Measurements from ENCODE around the gene ARHGAP27.
"Not testable (repeated sequence)": the region's sequence is repeated elsewhere in the genome, so short reads cannot be mapped to it uniquely, and the experiment has no call there.

Gene ARHGAP27, protein sequence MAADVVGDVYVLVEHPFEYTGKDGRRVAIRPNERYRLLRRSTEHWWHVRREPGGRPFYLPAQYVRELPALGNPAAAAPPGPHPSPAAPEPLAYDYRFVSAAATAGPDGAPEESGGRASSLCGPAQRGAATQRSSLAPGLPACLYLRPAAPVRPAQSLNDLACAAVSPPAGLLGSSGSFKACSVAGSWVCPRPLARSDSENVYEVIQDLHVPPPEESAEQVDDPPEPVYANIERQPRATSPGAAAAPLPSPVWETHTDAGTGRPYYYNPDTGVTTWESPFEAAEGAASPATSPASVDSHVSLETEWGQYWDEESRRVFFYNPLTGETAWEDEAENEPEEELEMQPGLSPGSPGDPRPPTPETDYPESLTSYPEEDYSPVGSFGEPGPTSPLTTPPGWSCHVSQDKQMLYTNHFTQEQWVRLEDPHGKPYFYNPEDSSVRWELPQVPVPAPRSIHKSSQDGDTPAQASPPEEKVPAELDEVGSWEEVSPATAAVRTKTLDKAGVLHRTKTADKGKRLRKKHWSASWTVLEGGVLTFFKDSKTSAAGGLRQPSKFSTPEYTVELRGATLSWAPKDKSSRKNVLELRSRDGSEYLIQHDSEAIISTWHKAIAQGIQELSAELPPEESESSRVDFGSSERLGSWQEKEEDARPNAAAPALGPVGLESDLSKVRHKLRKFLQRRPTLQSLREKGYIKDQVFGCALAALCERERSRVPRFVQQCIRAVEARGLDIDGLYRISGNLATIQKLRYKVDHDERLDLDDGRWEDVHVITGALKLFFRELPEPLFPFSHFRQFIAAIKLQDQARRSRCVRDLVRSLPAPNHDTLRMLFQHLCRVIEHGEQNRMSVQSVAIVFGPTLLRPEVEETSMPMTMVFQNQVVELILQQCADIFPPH

DNA sequence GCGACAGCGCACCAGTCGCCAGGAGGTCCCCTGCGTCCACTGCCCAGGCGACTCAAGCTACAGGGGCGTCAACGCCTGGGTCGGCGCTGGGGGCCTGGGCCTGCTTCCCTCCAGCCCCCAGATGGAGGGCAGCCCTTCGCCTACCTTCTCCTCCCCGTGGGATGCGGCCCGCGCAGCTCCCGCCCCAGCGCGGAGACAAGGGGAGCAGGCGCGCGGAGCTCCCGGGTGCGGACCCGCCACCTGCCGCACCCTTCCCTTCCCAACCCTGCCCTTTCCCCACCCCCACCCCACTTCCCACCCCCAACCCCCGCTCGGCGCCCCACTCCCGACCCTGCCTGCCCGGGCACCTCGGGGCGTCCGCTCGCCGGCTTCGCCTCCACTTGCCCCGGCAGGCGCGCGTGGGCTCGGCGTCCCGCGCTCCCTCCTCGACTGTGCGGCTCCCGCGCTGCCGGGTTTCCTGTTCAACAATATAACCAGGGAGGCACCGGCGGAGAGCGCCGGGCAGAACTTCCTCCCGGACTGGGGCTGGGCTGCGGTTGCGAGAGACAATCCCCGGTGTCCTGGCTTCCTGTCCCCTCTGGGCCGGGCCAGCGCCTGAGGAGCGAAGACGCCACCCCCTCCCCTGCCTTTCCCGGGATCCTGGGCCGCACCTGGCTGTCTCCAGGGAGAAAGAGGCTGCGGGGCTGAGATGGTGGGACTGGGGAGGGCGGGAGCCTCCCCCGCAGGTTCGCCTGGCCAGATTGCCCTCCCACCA is at the start of gene ARHGAP27:
Gene ARHGAP27, minus strand, starts transcription at position 466 of the 754 bp plus-strand sequence. CDS start 2,591 bp downstream, outside the sequence.
- no peak for DNase-seq (ENCODE audit: low read depth)

DNA sequence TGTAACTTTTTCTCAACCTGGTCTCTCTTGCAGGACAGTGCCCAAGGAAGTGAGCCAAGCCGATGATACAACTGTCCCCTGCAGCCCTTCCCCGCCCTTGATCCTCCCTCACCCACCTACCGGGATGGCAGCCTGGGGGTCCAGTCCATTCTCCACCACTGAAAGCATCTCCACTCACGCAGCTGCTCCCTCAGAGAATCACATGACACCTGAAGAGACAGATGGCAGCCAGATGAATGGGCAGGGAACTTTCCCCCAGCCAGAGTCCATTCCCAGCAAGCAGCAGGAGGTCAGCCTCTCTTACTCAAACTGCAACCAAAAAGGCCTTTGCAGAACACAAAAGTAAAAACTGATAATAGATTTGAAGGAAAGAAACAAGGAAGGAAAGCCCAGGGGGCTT is 49.6 kb upstream of the ARHGAP27 start:
- not testable (repeated sequence) for DNase-seq (ENCODE audit: low read depth)

DNA sequence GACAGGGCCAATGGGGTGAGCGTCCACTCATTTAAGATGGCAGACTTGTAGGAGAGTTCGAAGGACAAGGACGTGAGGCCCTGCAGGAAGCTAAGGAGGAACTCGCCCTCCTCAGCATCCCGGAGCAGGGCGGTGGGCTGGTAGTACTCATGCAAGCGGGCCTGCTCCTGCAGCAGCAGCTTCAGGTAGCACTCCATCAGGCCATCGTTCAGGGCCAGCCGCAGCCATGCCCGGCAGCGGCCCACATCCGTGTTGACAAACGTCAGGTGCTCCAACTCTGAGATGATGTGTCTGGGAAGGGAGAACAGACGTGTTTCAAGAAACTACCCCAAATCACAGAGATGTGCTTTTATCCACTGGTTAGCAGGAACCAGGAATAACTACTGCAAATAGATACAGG is 42.8 kb upstream of the ARHGAP27 start:
- not testable (repeated sequence) for DNase-seq (ENCODE audit: low read depth)

DNA sequence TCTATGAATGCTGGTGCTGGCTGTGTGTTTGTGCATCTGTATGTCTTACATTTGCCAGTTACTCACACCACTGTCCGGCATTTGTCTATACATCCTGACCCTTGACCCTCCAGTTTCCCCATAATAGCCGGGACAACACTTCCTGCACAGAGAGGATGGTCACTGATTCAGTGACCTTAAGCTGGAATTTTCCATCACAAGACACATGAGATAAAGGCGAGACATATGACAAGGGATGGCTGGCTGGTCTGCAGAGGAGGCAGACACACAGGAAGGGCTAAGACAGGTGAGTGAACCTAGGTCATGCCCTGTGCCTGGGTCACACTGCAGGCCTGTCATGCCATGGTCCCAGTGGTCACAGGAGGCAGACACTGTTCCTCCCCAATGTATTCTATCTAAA is 39.6 kb upstream of the ARHGAP27 start:
- DNase-seq (ENCODE audit: low read depth): not testable (repeated sequence)

DNA sequence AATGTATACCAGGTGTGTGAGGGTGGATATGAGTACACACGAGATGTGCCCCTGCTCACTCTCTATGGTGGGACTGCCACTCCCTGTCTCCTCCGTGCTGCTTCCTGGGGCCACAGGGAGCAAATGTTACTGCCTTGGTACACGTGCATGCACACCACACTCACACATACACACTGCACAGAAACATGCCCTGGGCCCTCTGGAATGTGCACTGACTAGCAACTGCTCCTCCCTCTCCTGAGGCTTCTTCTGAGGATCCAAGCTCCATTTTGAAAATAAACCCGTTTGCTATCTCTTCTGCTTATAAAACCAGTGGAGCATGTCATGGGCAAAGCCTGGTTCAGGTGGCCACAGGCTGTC is 36.5 kb upstream of the ARHGAP27 start:
- DNase-seq (ENCODE audit: low read depth): not testable (repeated sequence)

DNA sequence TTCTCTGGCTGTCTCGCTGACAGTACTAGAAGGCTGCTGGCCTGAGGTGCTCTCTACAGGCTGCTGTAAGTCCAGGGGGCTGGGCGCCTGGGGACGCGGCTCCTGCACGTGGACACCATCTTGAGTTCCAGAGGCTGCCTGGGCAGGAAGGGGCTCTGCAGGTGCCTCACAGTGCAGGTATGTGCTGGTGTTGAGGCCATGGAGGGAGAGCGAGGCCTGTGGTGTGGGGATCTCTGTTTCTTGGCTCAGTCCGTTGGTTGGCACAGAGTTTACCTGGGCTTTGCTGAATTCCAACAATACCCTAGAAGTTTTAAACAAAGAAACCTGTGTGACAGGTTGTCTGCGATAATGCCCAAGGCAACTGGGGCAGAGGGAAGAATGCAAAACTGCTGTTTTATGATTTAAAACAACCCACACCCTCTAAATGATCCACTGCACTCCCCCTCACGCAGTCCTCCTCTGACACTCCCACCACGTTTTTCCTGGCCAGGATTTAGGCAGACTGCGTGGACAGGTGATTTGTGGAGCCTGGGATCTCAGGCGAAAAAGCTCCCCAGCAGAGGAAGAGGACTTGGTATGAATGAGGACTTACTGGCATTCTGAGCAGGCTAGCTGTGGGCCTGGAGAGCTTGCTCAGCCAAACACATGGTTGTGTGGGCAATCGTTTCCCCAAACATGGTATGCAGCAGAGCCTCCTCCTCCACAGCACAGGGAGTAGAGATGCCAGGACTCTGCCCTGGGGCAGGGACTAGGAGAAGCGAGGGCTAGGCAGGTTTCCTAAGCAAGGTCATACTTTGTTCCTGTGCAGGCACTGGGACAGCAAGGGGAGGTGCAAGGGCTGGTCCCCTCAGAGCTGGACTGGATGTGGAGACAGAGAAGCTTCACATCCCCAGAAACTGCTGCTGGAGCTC is 35.9 kb upstream of the ARHGAP27 start:
- DNase-seq (ENCODE audit: low read depth): not testable (repeated sequence)

DNA sequence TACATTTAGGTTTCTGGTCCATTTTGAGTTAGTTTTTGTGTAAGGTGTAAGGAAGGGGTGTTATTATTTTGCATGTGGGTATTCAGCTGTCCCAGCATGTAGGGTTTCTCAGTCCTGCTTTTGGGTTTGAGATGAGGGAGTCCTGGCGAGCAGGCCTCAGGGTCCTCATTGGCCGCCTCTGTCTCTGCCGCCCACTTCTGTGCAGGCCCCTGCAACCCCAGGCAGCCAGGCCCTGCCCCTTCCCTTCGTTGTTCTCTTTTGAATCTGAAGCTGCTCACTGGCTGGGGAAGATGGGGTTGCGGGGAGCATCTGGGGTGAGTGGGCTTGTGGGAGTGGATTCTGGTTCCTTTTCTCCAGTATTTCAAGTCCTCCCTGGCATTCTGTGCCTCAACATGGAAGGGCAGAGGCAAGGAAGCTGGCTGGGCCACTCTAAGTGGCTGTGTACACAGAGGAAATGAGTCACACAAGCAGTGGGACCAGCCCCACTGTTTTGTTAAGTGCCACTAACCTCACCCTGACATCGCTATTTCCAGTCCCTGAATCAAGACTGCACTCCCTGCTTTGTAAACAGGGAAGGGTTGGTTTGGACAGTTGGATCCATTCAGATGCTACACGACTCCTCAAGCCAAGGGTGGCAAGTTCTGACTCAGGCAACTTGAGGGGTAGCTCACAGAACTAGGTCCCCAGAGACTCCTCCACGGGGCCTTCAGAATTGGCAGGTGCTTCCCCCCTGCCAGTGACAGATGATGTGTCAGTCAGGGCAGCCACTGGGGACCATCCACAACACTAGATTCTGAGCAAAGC is 29.1 kb upstream of the ARHGAP27 start:
- not testable (repeated sequence) for DNase-seq (ENCODE audit: low read depth)

DNA sequence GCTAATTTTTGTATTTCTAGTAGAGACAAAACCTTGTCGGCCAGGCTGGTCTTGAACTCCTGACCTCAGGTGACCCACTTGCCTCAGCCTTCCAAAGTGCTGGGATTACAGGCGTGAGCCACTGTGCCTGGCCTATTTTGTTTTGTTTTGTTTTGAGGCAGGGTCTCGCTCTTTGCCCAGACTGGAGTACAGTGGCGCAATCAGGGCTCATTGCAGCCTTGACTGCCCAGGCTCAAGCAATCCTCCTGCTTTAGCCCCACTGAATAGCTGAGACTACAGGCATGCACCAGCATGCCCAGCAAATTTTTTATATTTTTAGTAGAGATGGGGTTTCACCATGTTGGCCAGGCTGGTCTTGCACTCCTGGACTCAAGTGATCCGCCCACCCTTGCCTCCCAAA is 27.8 kb upstream of the ARHGAP27 start:
- DNase-seq (ENCODE audit: low read depth): not testable (repeated sequence)

DNA sequence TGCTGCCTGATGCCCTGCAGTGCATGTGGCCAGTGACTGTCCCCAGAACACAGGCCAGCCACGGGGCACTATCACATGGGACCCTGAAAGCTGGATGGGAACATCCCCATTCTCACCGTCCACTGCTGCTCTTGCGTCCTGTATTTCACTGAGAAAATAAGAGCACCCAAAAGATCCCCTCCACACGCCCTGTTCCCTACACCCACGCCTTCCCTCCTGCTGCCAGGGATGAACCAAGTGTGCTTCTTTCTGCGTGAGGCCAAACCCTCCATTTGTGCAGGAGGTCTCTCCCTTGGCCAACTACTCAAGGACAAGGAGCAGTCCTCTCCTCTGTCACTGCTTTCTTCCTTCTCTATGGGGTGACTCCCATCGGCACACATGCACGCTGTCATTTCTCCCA is 21.7 kb upstream of the ARHGAP27 start:
- DNase-seq (ENCODE audit: low read depth): not testable (repeated sequence)

DNA sequence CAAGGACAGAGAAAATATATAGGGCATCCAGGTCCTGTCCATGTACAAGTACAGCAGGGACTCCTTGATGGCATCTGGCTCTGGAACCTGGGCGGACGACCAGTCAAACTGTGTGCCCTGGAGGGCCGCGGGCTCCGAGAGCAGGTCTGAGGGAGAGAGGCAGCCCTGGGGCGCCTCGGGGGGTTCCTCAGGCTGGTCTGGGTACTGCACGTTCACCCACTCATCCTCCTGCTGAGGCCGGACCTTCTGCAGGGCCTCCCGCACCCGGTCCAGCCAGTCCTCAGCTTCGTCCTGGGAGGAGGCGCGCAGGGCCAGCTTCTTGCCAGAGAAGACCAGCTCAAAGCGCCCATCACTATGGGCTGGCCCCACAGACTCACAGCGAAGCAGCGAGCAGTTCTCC is 21.1 kb upstream of the ARHGAP27 start:
- DNase-seq (ENCODE audit: low read depth): not testable (repeated sequence)

DNA sequence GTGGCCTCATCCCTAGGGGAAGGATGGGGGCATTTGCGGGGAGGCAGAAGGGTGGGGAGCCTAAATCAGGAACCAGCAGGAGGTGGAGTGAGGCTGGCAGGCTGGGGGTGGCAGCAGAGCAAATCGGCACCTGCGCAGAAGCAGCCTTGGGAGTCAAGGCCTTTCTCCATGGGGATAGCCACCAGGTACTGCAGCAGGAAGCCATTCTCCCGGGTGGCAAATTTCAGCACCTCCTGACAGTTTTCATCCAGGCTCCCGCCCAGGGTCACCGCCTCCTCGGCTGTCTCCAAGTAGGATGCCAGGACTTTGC is 20.5 kb upstream of the ARHGAP27 start:
- not testable (repeated sequence) for DNase-seq (ENCODE audit: low read depth)

DNA sequence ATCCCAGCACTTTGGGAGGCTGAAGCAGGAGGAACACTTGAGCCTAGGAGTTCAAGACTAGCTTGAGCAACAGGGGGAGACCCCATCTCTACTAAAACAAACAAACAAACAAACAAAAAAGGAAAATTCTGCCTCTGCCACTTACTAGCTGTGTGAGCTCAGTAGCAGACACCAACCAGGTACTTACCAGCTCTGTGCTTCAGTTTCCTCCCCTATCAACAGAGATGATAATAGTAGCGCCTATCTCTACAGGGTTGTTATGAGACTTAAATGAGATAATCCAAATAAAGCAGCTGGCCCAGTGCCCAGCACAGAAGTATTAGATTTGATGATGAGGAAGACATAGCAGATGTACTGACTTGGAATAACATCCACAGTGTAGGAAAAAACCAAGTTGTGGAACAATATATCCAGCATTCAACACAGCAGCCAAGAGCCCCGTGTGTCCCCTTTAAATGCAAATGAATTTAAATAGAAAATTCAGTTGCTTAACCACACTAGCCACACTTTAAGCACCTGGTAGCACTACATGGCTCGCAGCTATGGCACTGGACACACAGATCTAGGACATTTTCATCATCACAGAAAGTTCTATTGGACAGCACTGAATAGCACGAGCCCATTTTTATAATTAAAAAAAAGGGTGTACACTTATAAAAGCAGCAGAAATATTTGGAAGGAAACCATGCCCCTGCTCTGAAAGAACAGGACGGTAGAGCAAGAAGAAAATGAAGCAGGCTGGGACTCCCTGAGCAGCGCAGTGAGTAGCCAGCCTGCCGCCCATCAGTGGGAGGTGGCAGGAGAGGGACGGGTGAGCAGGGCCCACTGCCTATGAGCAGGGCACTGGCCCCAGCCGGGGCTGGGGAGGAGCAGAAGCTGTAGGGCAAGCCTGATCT is 19.9 kb upstream of the ARHGAP27 start:
- not testable (repeated sequence) for DNase-seq (ENCODE audit: low read depth)

DNA sequence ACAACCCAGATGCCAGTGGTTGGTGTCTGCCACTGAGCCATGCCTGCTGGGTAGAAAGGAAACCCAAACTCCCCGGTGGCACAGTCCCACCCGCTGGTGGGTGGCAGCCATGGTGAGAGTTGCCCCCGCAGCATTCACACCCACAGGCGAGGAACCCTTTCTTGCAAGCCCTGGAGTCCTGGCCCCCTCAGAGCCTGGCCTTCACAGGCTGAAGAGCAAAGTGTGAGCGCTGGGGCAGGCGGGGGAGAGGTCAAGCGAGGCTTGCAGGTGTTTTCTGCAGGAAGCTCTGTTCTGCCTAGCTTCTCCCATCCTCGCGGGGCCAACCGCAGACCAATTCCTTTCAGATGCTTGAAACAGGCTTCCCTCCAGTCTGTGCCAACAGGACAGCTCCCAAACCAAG is 19.0 kb upstream of the ARHGAP27 start:
- not testable (repeated sequence) for DNase-seq (ENCODE audit: low read depth)

DNA sequence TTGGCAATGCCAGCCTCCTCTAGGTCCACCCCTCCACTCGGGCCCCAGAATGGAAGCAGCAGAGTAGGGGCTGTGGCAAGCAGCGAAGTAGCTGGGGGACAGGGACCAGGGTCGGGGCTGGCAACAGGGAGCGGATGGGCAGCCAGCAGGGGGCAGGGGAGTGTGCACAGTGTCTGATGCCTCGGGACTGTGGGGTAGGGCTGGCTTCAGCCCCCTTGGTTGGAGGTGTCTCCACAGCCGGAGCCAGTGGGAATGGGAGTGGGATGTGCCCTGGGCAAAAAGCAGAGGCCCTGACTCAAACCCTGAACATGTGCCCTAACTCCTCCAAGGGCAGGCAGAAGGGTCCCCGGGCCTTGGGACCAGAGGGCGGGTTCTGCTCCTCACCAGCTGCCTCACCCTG is 18.5 kb upstream of the ARHGAP27 start:
- no peak for DNase-seq (ENCODE audit: low read depth)

DNA sequence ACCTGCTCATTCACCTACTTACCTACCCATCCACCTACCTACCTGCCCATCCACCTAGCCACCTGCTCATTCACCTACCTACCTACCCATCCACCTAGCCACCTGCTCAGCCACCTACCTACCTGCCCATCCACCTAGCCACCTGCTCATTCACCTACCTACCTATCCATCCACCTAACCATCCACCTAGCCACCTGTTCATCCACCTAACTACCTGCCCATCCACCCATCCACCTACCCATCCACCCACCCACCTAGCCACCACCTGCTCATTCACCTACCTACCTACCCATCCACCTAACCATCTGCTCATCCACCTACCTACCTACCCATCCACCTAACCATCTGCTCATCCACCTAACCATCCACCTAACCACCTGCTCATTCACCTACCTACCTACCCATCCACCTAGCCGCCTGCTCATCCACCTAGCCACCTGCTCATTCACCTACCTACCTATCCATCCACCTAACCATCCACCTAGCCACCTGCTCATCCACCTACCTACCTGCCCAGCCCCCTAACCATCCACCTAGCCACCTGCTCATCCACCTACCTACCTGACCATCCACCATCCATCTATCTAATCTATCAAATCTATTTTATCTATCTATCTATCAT is 17.1 kb upstream of the ARHGAP27 start:
- not testable (repeated sequence) for DNase-seq (ENCODE audit: low read depth)

DNA sequence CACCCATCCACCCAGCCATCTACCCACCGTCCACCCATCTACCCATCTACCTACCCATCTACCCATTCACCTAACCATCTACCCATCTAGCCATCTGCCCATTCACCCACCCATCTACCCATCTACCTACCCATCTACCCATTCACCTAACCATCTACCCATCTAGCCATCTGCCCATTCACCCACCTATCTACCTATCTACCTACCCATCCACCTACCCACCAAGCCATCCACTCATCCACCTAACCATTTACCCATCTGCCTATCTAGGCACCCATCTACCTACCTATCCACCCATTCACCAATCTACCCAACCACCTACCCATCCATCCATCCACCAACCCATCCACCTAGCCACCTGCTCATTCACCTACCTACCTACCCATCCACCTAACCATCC is 16.6 kb upstream of the ARHGAP27 start:
- not testable (repeated sequence) for DNase-seq (ENCODE audit: low read depth)

DNA sequence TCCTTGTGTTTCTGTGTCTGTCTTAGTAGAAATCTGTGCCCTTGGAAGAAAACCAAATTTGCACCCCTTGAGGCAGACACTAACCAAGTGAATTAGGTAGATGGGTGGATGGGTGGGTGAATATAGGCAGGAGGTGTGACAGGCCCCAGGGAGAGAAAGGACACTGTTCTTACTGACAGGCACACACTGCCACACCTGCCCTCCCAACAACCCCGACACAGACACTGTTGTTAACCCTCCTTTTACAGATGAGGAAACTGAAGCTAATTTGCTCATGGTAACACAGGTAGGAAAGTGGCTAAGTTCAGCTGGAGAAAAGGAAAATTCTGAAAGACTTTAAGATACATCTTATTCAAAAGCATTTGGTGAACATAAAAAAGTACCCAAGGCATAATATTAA is 15.8 kb upstream of the ARHGAP27 start:
- not testable (repeated sequence) for DNase-seq (ENCODE audit: low read depth)

DNA sequence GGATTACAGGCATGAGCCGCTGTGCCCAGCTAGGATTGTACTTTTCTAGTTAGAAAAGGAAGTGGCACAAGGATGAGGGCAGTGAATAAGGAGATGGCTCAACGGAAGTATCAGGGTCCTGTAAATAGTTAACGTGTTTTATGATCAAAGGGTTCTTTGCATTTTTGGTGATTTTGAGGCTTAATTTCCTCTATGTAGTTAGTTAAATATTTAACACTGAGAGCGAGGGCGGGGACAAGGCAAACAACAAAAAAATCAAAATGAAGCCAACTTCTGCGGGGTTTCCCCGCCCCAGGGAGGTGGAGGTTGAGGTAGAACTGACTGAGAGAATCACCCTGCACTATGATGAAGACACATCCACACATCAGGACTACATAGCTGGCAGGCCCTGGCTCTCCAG is 15.4 kb upstream of the ARHGAP27 start:
- DNase-seq (ENCODE audit: low read depth): not testable (repeated sequence)

DNA sequence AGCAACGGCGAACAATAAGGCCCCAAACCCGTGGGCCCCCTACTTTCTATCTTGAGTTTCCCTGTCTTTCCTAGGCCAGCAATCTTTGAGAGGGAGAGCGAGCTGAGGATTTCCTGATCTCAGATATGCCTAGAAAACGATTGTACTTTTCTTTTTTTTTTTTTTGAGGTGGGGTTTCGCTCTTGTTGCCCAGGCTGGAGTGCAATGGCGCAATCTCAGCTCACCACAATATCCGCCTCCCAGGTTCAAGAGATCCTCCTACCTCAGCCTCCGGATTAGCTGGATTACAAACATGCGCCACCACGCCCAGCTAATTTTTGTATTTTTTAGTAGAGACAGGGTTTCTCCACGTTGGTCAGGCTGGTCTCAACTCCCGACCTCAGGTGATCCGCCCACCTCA is 15.0 kb upstream of the ARHGAP27 start:
- DNase-seq (ENCODE audit: low read depth): not testable (repeated sequence)
